HCT116 (cell line): ENCODE measurements around the gene SPHK1. TPM values are rescaled to one million over a fixed set of nuclear protein-coding genes. Genes with fewer than 3 reads are reported as not detected.

Experiments
- ATAC-seq: fragments of 200-7000 bp; cut with Tn5 transposase; 2 replicates; pipeline ENCODE4 v1.9.1; 2020; ENCODE audit warnings: mild to moderate bottlenecking, moderate library complexity
- BruUV-seq: library from RNA; stranded (reverse); fragments of 400-500 nt; replicated peaks from 2 replicates; lab custom pipeline; 2021; lab: Mats Ljungman, UMichigan
- CTCF ChIA-PET: fragments of 300-600 bp; sonication (Branson Sonifier 250); formaldehyde crosslinking; loops from one replicate; lab custom pipeline; 2021; ENCODE audit warnings: antibody characterized with exemption; lab: Charles Lee
- POLR2A ChIA-PET: fragments of 300-600, 350-600 bp; sonication (Branson Sonifier 250); formaldehyde crosslinking; loops from one replicate; lab custom pipeline; 2021; ENCODE audit warnings: antibody characterized with exemption; lab: Charles Lee
- RAD21 ChIA-PET, 2 experiments: fragments of 300-600 bp; sonication (Branson Sonifier 250); formaldehyde crosslinking; loops; one replicate each; lab custom pipeline; 2023; ENCODE audit warnings: low total read pairs in 2 of 2; ENCODE audit not compliant: uncharacterized antibody in 2 of 2, unreplicated experiment in 2 of 2, low non-redundant PET in 1 of 2; lab: Charles Lee
- DNase-seq: peaks from one replicate; pipeline ENCODE4 v3.0.0-alpha.2; 2010; ENCODE audit warnings: low read depth, low spot score
- H2AFZ ChIP-seq: fragments of 200-600 bp; shearing (Covaris generic), sonication (generic); 2 replicates; pipeline ENCODE4 v1.6.1; 2017; ENCODE audit warnings: low read depth, mixed run types, mixed read lengths, antibody characterized with exemption, low read length; ENCODE audit not compliant: poor library complexity, severe bottlenecking
- H3K27ac ChIP-seq: 2 replicates; pipeline ENCODE4 v1.5.1; 2012; ENCODE audit warnings: low read depth, low read length
- H3K27me3 ChIP-seq: fragments of 200-600 bp; sonication (generic); 2 replicates; pipeline ENCODE4 v1.6.1; 2016; ENCODE audit warnings: mixed run types, low read length, mixed read lengths; ENCODE audit not compliant: insufficient read depth
- H3K36me3 ChIP-seq, 2 experiments: fragments of 200-500 bp in 1 of 2; fragments of 200-600 bp in 1 of 2; sonication (Bioruptor generic) in 1 of 2; sonication (generic) in 1 of 2; 2 replicates each; pipeline versions ENCODE4 v1.5.1 to v1.6.1; 2014 to 2016; ENCODE audit warnings: low read length in 2 of 2, inconsistent platforms in 1 of 2, mixed read lengths in 1 of 2, mixed run types in 1 of 2; ENCODE audit not compliant: insufficient read depth in 2 of 2, control insufficient read depth in 1 of 2
- H3K4me1 ChIP-seq, 2 experiments: fragments of 200-600 bp in 1 of 2; sonication (generic) in 1 of 2; 2 replicates each; pipeline versions ENCODE4 v1.5.1 to v1.6.1; 2012 to 2017; ENCODE audit warnings: low read length in 2 of 2, inconsistent platforms in 1 of 2, mild to moderate bottlenecking in 1 of 2, mixed read lengths in 1 of 2, mixed run types in 1 of 2, moderate library complexity in 1 of 2; ENCODE audit not compliant: insufficient read depth in 2 of 2, control insufficient read depth in 1 of 2
- H3K4me2 ChIP-seq: fragments of 200-600 bp; sonication (generic); 2 replicates; pipeline ENCODE4 v1.6.1; 2017; ENCODE audit warnings: mixed run types, low read length, mixed read lengths
- H3K4me3 ChIP-seq, 2 experiments: fragments of 200-600 bp in 1 of 2; sonication (generic) in 1 of 2; replicated peaks in 1 of 2; 2 replicates each; pipeline ENCODE4 v1.5.1; 2011 to 2016; ENCODE audit warnings: low read length in 2 of 2, control low read depth in 1 of 2, low read depth in 1 of 2, mild to moderate bottlenecking in 1 of 2, mixed read lengths in 1 of 2, mixed run types in 1 of 2
- H3K79me2 ChIP-seq: fragments of 200-600 bp; sonication (generic); 2 replicates; pipeline ENCODE4 v1.6.1; 2017; ENCODE audit warnings: mild to moderate bottlenecking, mixed run types, low read length, moderate library complexity, mixed read lengths; ENCODE audit not compliant: insufficient read depth
- H3K9ac ChIP-seq: fragments of 200-600 bp; sonication (generic); 2 replicates; pipeline ENCODE4 v1.6.1; 2016; ENCODE audit warnings: low read length, mixed read lengths
- H3K9me2 ChIP-seq: fragments of 200-600 bp; sonication (generic), shearing (Covaris generic); 2 replicates; pipeline ENCODE4 v1.6.1; 2017; ENCODE audit warnings: mixed run types, mild to moderate bottlenecking, moderate library complexity; ENCODE audit not compliant: insufficient read depth
- H3K9me3 ChIP-seq, 2 experiments: fragments of 200-500 bp in 1 of 2; fragments of 200-600 bp in 1 of 2; sonication (Bioruptor generic) in 1 of 2; sonication (generic) in 1 of 2; 2 replicates each; pipeline ENCODE4 v1.6.1; 2014 to 2017; ENCODE audit warnings: low read length in 2 of 2, mixed read lengths in 2 of 2, inconsistent platforms in 1 of 2, low read depth in 1 of 2, mild to moderate bottlenecking in 1 of 2, mixed run types in 1 of 2, moderate library complexity in 1 of 2; ENCODE audit not compliant: control insufficient read depth in 1 of 2, insufficient read depth in 1 of 2
- H4K20me1 ChIP-seq: fragments of 200-600 bp; sonication (generic), shearing (Covaris generic); 2 replicates; pipeline ENCODE4 v1.6.1; 2017; ENCODE audit warnings: mixed run types, mild to moderate bottlenecking, moderate library complexity; ENCODE audit not compliant: insufficient read depth
- CEBPB ChIP-seq: IDR thresholded peaks from 2 replicates; pipeline ENCODE4 v1.6.1; 2012; ENCODE audit warnings: low read depth
- EGR1 ChIP-seq: IDR thresholded peaks from 2 replicates; pipeline ENCODE4 v1.6.1; 2012; ENCODE audit warnings: low read depth
- ELF1 ChIP-seq: IDR thresholded peaks from 2 replicates; pipeline ENCODE4 v1.6.1; 2012; ENCODE audit warnings: low read depth, borderline replicate concordance
- EZH2 ChIP-seq: fragments of 200-600 bp; sonication (generic); IDR thresholded peaks from 2 replicates; pipeline ENCODE4 v1.6.1; 2017; ENCODE audit warnings: antibody characterized with exemption, mixed run types
- FOSL1 ChIP-seq: IDR thresholded peaks from 2 replicates; pipeline ENCODE4 v1.6.1; 2012; ENCODE audit warnings: low read depth
- JUND ChIP-seq: IDR thresholded peaks from 2 replicates; pipeline ENCODE4 v1.6.1; 2012
- POLR2A ChIP-seq: IDR thresholded peaks from 2 replicates; pipeline ENCODE4 v1.7.0; 2011; ENCODE audit warnings: borderline replicate concordance; ENCODE audit not compliant: insufficient read depth, insufficient read length; ENCODE audit errors: extremely low read depth
- POLR2AphosphoS5 ChIP-seq: IDR thresholded peaks from 2 replicates; pipeline ENCODE4 v1.6.1; 2011; ENCODE audit warnings: mild to moderate bottlenecking, low read depth, low read length, moderate library complexity
- RAD21 ChIP-seq: IDR thresholded peaks from 2 replicates; pipeline ENCODE4 v1.6.1; 2012; ENCODE audit warnings: low read depth, mild to moderate bottlenecking
- REST ChIP-seq: IDR thresholded peaks from 2 replicates; pipeline ENCODE4 v1.6.1; 2012; ENCODE audit warnings: low read depth
- SP1 ChIP-seq: IDR thresholded peaks from 2 replicates; pipeline ENCODE4 v1.6.1; 2012; ENCODE audit warnings: low read depth
- SRF ChIP-seq: IDR thresholded peaks from 2 replicates; pipeline ENCODE4 v1.6.1; 2012; ENCODE audit warnings: low read depth
- TCF7L2 ChIP-seq: IDR thresholded peaks from 2 replicates; pipeline ENCODE4 v1.7.0; 2011; ENCODE audit warnings: borderline replicate concordance, inconsistent platforms; ENCODE audit not compliant: insufficient read depth, insufficient read length; ENCODE audit errors: extremely low read depth
- YY1 ChIP-seq: IDR thresholded peaks from 2 replicates; pipeline ENCODE4 v1.6.1; 2011; ENCODE audit warnings: low read length, low read depth, moderate library complexity, mild to moderate bottlenecking; ENCODE audit not compliant: insufficient replicate concordance; ENCODE audit errors: extremely low read depth
- ZFX ChIP-seq: fragments of 450-650 bp; IDR thresholded peaks from 2 replicates; pipeline ENCODE4 v1.6.1; 2017
- ZNF274 ChIP-seq: fragments of 200-500 bp; sonication (Bioruptor generic); IDR thresholded peaks from 2 replicates; pipeline ENCODE4 v1.6.1; 2014; ENCODE audit warnings: mild to moderate bottlenecking, low read depth, low read length, inconsistent platforms
- intact Hi-C: fragments of 100-400 bp; cut with micrococcal nuclease; formaldehyde crosslinking; loops from 2 replicates; pipeline ENCODE4 v1.10.0; 2022
- total RNA-seq: library from RNA; stranded (reverse); gene quantifications from one replicate; pipeline ENCODE4 v1.2.1, GENCODE V29; 2021; ENCODE audit not compliant: unreplicated experiment

Gene SPHK1
- total RNA-seq, 1 experiment from 2014 or later = 4.6 TPM

GRCh38 chr17:76433693-76434092 lies 49.3 kb downstream of the SPHK1 start:
- peaks cover 23% of the 10 kb centered on the region; the same call in 1 of the 2 replicates for H4K20me1 ChIP-seq
- no peaks in the 10 kb centered on the region for H3K9me2 ChIP-seq
- ChIA-PET RAD21 (no interaction called here), CTCF (no interaction called here), POLR2A (no interaction called here)
- no peak overlapping the region for H2AFZ ChIP-seq
- H3K4me3 ChIP-seq = no peak overlapping the region
- H3K9me3 ChIP-seq = no peaks in the 10 kb centered on the region
- peaks cover 0 to 11% of the 10 kb centered on the region in 2 experiments; a peak in 1 of 4 replicates for H3K4me1 ChIP-seq
- H3K27me3 ChIP-seq = no peaks in the 10 kb centered on the region
- H3K79me2 ChIP-seq = peaks cover 93% of the 10 kb centered on the region
- H3K9ac ChIP-seq = no peak overlapping the region
- no peaks in the 10 kb centered on the region for H3K36me3 ChIP-seq
- intact Hi-C loops = no loop called here
- ATAC-seq = no peak
- DNase-seq = no peak
- TF ChIP-seq POLR2A = no peak
- TF ChIP-seq ZFX = no peak
- TF ChIP-seq POLR2AphosphoS5 = no peak
- no peak for TF ChIP-seq ELF1
- TF ChIP-seq REST = no peak
- no peak for TF ChIP-seq EGR1
- no peak for TF ChIP-seq SRF
- no peak for TF ChIP-seq FOSL1
- TF ChIP-seq RAD21 = no peak
- no peak for TF ChIP-seq YY1
- no peak for TF ChIP-seq CEBPB
- TF ChIP-seq SP1 = no peak
- no peak for TF ChIP-seq TCF7L2
- no peak for TF ChIP-seq EZH2
- no peak for TF ChIP-seq JUND
- TF ChIP-seq ZNF274 = no peak
- TF ChIP-seq, all 23 proteins: peak for 0
- BruUV-seq = no TSS peak
- Histone ChIP-seq H3K4me2 (no peak overlapping the region), H3K27ac (no peak overlapping the region)
